NCI-H146 treated with DMSO at 0.1 percent for 48 hours (cell line): ENCODE measurements around the gene CC2D2B.
A peak's percentile ranks its signal among the peaks of the same experiment; 100 is the strongest.
"Not testable (repeated sequence)": the region's sequence is repeated elsewhere in the genome, so short reads cannot be mapped to it uniquely, and the experiment has no call there.

Experiments
- DNase-seq: peaks from one replicate; lab custom pipeline; 2025; ENCODE audit not compliant: unreplicated experiment; lab: John Stamatoyannopoulos, UW

CC2D2B gene

GRCh38 chr10:95907456-95908253 is at the start of gene CC2D2B:
Gene CC2D2B (plus strand): TSS chr10:95907975. CDS start chr10:95911324, 3,349 bp downstream.
- DNase-seq: peak; percentile 65

GRCh38 chr10:95860166-95860940 is 47.4 kb upstream of the CC2D2B start:
- DNase-seq: no peak

GRCh38 chr10:95861386-95861785 is 46.4 kb upstream of the CC2D2B start:
- no peak for DNase-seq

GRCh38 chr10:95864906-95865813 is 42.6 kb upstream of the CC2D2B start:
- peak; percentile 2 for DNase-seq

- DNase-seq: no peak
Measured at GRCh38 chr10:95865814-95866466, 41.8 kb upstream of the CC2D2B start.

GRCh38 chr10:95866467-95866842 is 41.3 kb upstream of the CC2D2B start:
- no peak for DNase-seq

- no peak for DNase-seq
Measured at GRCh38 chr10:95867866-95868265, 39.9 kb upstream of the CC2D2B start.

GRCh38 chr10:95872158-95872711 is 35.5 kb upstream of the CC2D2B start:
- DNase-seq: no peak

GRCh38 chr10:95873139-95873538 is 34.6 kb upstream of the CC2D2B start:
- DNase-seq: no peak

- DNase-seq: no peak
Measured at GRCh38 chr10:95873651-95874050, 34.1 kb upstream of the CC2D2B start.

GRCh38 chr10:95874783-95875182 is 33.0 kb upstream of the CC2D2B start:
- DNase-seq: not testable (repeated sequence)

- DNase-seq: no peak
Measured at GRCh38 chr10:95876756-95877155, 31.0 kb upstream of the CC2D2B start.

- no peak for DNase-seq
Measured at GRCh38 chr10:95877881-95878280, 29.9 kb upstream of the CC2D2B start.

GRCh38 chr10:95880704-95881103 is 27.1 kb upstream of the CC2D2B start:
- no peak for DNase-seq

- DNase-seq: no peak
Measured at GRCh38 chr10:95881316-95881715, 26.5 kb upstream of the CC2D2B start.

GRCh38 chr10:95889830-95890229 is 17.9 kb upstream of the CC2D2B start:
- no peak for DNase-seq

- no peak for DNase-seq
Measured at GRCh38 chr10:95896071-95896850, 11.5 kb upstream of the CC2D2B start.

GRCh38 chr10:95905897-95906580 is 1.7 kb upstream of the CC2D2B start:
- DNase-seq: not testable (repeated sequence)
